Activated gamma-delta T cell treated with Interleukin-2 at 50 U/mL for 16 hours (primary cell): ENCODE measurements around the gene CLEC16A.

Experiments used
- DNase-seq: peaks from one replicate; pipeline ENCODE4 v3.0.0-alpha.2; 2020

Gene CLEC16A

GRCh38 chr16:11165349-11165748 lies 221.0 kb downstream of the CLEC16A start:
- no peak for DNase-seq

- DNase-seq = no peak
Measured at GRCh38 chr16:11165894-11166665, 221.7 kb downstream of the CLEC16A start.

- DNase-seq = no peak
Measured at GRCh38 chr16:11167581-11167980, 223.2 kb downstream of the CLEC16A start.

GRCh38 chr16:11168386-11169051 lies 224.2 kb downstream of the CLEC16A start:
- DNase-seq = no peak

- DNase-seq = no peak
Measured at GRCh38 chr16:11169641-11170040, 225.3 kb downstream of the CLEC16A start.

- DNase-seq = no peak
Measured at GRCh38 chr16:11170201-11170600, 225.8 kb downstream of the CLEC16A start.

- DNase-seq = no peak
Measured at GRCh38 chr16:11170696-11171447, 226.5 kb downstream of the CLEC16A start.

GRCh38 chr16:11171448-11171709 lies 227.0 kb downstream of the CLEC16A start:
- DNase-seq = no peak

GRCh38 chr16:11171757-11172299 lies 227.5 kb downstream of the CLEC16A start:
- no peak for DNase-seq

GRCh38 chr16:11173426-11173825 lies 229.1 kb downstream of the CLEC16A start:
- DNase-seq = no peak

- no peak for DNase-seq
Measured at GRCh38 chr16:11174141-11174540, 229.8 kb downstream of the CLEC16A start.

GRCh38 chr16:11175106-11175786 lies 230.9 kb downstream of the CLEC16A start:
- DNase-seq = no peak

GRCh38 chr16:11175787-11176341 lies 231.5 kb downstream of the CLEC16A start:
- DNase-seq = no peak

- DNase-seq = no peak
Measured at GRCh38 chr16:11177578-11178160, 233.3 kb downstream of the CLEC16A start.

GRCh38 chr16:11178424-11178823 lies 234.1 kb downstream of the CLEC16A start:
- DNase-seq = no peak

GRCh38 chr16:11179574-11179973 lies 235.2 kb downstream of the CLEC16A start:
- DNase-seq = no peak

- DNase-seq = no peak
Measured at GRCh38 chr16:11180489-11180888, 236.1 kb downstream of the CLEC16A start.

- DNase-seq = no peak
Measured at GRCh38 chr16:11181242-11181898, 237.0 kb downstream of the CLEC16A start.

- no peak for DNase-seq
Measured at GRCh38 chr16:11181899-11182279, 237.5 kb downstream of the CLEC16A start.

- no peak for DNase-seq
Measured at GRCh38 chr16:11182411-11182810, 238.0 kb downstream of the CLEC16A start.

- no peak for DNase-seq
Measured at GRCh38 chr16:11183035-11183812, 238.9 kb downstream of the CLEC16A start.
